Liver (tissue), 9 donors: Measurements from ENCODE around the gene SAC3D1. TPM values are rescaled to one million over a fixed set of nuclear protein-coding genes. Genes with fewer than 3 reads are reported as not detected.

ENCODE experiments used
- DNase-seq: peaks from one replicate; pipeline ENCODE4 v3.0.0-alpha.2; 2017; ENCODE audit warnings: low spot score
- H3K27ac ChIP-seq, 2 donors: one replicate each; pipeline ENCODE4 v1.7.0; 2013; ENCODE audit warnings: inconsistent platforms in 2 of 2, low read length in 2 of 2, control low read depth in 1 of 2, low read depth in 1 of 2, mild to moderate bottlenecking in 1 of 2
- H3K27me3 ChIP-seq, 4 donors: one replicate each; pipeline versions ENCODE4 v1.6.1 to v1.7.0; 2013; ENCODE audit warnings: low read length in 3 of 4, inconsistent platforms in 1 of 4, mild to moderate bottlenecking in 1 of 4, moderate library complexity in 1 of 4; ENCODE audit not compliant: control insufficient read depth in 4 of 4, insufficient read depth in 4 of 4
- H3K36me3 ChIP-seq, 4 donors: one replicate each; pipeline versions ENCODE4 v1.6.1 to v1.7.0; 2013; ENCODE audit warnings: low read length in 3 of 4, mild to moderate bottlenecking in 3 of 4, low read depth in 1 of 4, moderate library complexity in 1 of 4; ENCODE audit not compliant: control insufficient read depth in 4 of 4, insufficient read depth in 3 of 4
- H3K4me1 ChIP-seq, 4 donors: one replicate each; pipeline versions ENCODE4 v1.6.1 to v1.7.0; 2013; ENCODE audit warnings: low read length in 3 of 4, mild to moderate bottlenecking in 3 of 4, moderate library complexity in 1 of 4; ENCODE audit not compliant: control insufficient read depth in 4 of 4, insufficient read depth in 4 of 4
- H3K4me3 ChIP-seq, 3 donors: one replicate each; pipeline versions ENCODE4 v1.6.1 to v1.7.0; 2013; ENCODE audit warnings: low read length in 3 of 3, control low read depth in 1 of 3, low read depth in 1 of 3, mild to moderate bottlenecking in 1 of 3
- H3K9ac ChIP-seq, 2 donors: one replicate each; pipeline ENCODE4 v1.7.0; 2013; ENCODE audit warnings: low read length in 2 of 2, mild to moderate bottlenecking in 2 of 2, moderate library complexity in 2 of 2, control low read depth in 1 of 2, low read depth in 1 of 2
- H3K9me3 ChIP-seq, 4 donors: one replicate each; pipeline versions ENCODE4 v1.6.1 to v1.7.0; 2013; ENCODE audit warnings: low read length in 3 of 4; ENCODE audit not compliant: control insufficient read depth in 4 of 4
- EGR1 ChIP-seq, 2 donors: IDR thresholded peaks; 2 replicates each; pipeline ENCODE4 v1.6.1; 2016 to 2018; ENCODE audit warnings: antibody characterized with exemption in 2 of 2, low read depth in 2 of 2
- FOXA1 ChIP-seq: IDR thresholded peaks from 2 replicates; pipeline ENCODE4 v1.6.1; 2016; ENCODE audit warnings: antibody characterized with exemption
- GABPA ChIP-seq, 2 donors: IDR thresholded peaks in 1 of 2; conservative IDR thresholded peaks in 1 of 2; 2 replicates each; pipeline ENCODE4 v1.6.1; 2016; ENCODE audit warnings: antibody characterized with exemption in 2 of 2, mild to moderate bottlenecking in 1 of 2, moderate library complexity in 1 of 2
- HNF4A ChIP-seq, 2 donors: conservative IDR thresholded peaks; 2 replicates each; pipeline ENCODE4 v1.6.1; 2016; ENCODE audit warnings: antibody characterized with exemption in 2 of 2, mild to moderate bottlenecking in 2 of 2
- HNF4G ChIP-seq: IDR thresholded peaks from 2 replicates; pipeline ENCODE4 v1.6.1; 2016; ENCODE audit warnings: antibody characterized with exemption
- JUND ChIP-seq, 2 donors: IDR thresholded peaks; 2 replicates each; pipeline ENCODE4 v1.6.1; 2016; ENCODE audit warnings: antibody characterized with exemption in 2 of 2
- NR2F2 ChIP-seq: IDR thresholded peaks from 2 replicates; pipeline ENCODE4 v1.6.1; 2016; ENCODE audit warnings: antibody characterized with exemption
- RAD21 ChIP-seq, 2 donors: IDR thresholded peaks; 2 replicates each; pipeline ENCODE4 v1.6.1; 2016; ENCODE audit warnings: antibody characterized with exemption in 2 of 2, mild to moderate bottlenecking in 2 of 2
- RXRA ChIP-seq, 2 donors: IDR thresholded peaks; 2 replicates each; pipeline ENCODE4 v1.6.1; 2017 to 2018; ENCODE audit warnings: antibody characterized with exemption in 2 of 2, mild to moderate bottlenecking in 1 of 2
- SP1 ChIP-seq: IDR thresholded peaks from 2 replicates; pipeline ENCODE4 v1.6.1; 2018; ENCODE audit warnings: antibody characterized with exemption, mild to moderate bottlenecking
- TAF1 ChIP-seq: conservative IDR thresholded peaks from 2 replicates; pipeline ENCODE4 v1.6.1; 2016; ENCODE audit warnings: antibody characterized with exemption, mild to moderate bottlenecking
- YY1 ChIP-seq: IDR thresholded peaks from 2 replicates; pipeline ENCODE4 v1.6.1; 2016; ENCODE audit warnings: antibody characterized with exemption, mild to moderate bottlenecking
- WGBS: extraction: QIAGEN DNeasy Blood & Tissue Kit; methylation state at CpG from one replicate; pipeline ENCODE4 v1.1.7; 2013; 5-methylcytosine and 5-hydroxymethylcytosine counted together
- polyA plus RNA-seq, 2 donors: library from polyadenylated mRNA; stranded (reverse) in 1 of 2; unstranded in 1 of 2; fragments of 200-250 nt in 1 of 2; fragments of >200 nt in 1 of 2; fragmentation: Nextera tagmentation in 1 of 2; extraction: Ambion mirVana in 1 of 2; gene quantifications; one replicate each; pipeline versions ENCODE4 v1.2.1 to v1.2.3, GENCODE V29; 2013 to 2015
- total RNA-seq, 2 donors: library from RNA; depleted of rRNA; stranded (reverse); fragments of >200 nt; gene quantifications; one replicate each; pipeline ENCODE4 v1.2.3, GENCODE V29; 2014
- TF ChIP-seq, protein P1 (sequence below): fragments of 150-350 bp; IDR thresholded peaks from 2 replicates; pipeline ENCODE4 v1.5.1; 2017; ENCODE audit warnings: improper control_type of control experiment, low read depth, low read length; ENCODE audit not compliant: missing input control
- TF ChIP-seq, protein P2 (sequence below): IDR thresholded peaks from 2 replicates; pipeline ENCODE4 v1.6.1; 2016; ENCODE audit warnings: antibody characterized with exemption
- TF ChIP-seq, protein P3 (sequence below): IDR thresholded peaks from 2 replicates; pipeline ENCODE4 v1.6.1; 2016; ENCODE audit warnings: antibody characterized with exemption, mild to moderate bottlenecking
- TF ChIP-seq, protein P4 (sequence below): IDR thresholded peaks from 2 replicates; pipeline ENCODE4 v1.6.1; 2016; ENCODE audit warnings: antibody characterized with exemption
- donor health status: healthy.
- donor health status: healthy.
- donor health status: healthy.
- donor health status: healthy.
- donor health status: healthy.

The SAC3D1 gene
- total and polyA plus RNA-seq, 4 donors, result 3.8 to 7.9 (median 6.8) TPM

DNA sequence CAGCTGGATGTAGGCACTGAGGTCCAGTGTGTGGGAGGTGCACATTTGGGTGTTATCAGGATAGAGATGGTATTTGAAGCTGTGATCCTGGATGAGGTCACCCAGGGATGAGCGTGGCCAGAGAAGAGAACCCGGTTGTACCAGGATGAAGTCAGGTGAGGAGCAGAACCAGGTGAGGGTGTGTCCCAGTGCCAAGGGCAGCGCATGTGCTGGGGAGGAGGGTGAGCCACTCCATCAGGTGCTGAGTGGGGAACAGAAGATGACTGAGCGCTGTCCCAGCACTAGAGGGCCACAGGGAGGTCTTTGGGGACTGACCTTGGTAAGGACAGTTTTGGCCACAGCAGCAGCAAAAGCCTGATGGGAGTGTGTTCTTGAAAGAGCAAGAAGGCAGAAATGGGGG is 24.3 kb upstream of the SAC3D1 start (continued):
- TF ChIP-seq, protein P1, sequence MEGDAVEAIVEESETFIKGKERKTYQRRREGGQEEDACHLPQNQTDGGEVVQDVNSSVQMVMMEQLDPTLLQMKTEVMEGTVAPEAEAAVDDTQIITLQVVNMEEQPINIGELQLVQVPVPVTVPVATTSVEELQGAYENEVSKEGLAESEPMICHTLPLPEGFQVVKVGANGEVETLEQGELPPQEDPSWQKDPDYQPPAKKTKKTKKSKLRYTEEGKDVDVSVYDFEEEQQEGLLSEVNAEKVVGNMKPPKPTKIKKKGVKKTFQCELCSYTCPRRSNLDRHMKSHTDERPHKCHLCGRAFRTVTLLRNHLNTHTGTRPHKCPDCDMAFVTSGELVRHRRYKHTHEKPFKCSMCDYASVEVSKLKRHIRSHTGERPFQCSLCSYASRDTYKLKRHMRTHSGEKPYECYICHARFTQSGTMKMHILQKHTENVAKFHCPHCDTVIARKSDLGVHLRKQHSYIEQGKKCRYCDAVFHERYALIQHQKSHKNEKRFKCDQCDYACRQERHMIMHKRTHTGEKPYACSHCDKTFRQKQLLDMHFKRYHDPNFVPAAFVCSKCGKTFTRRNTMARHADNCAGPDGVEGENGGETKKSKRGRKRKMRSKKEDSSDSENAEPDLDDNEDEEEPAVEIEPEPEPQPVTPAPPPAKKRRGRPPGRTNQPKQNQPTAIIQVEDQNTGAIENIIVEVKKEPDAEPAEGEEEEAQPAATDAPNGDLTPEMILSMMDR, result no peak
- TF ChIP-seq HNF4A (conservative IDR thresholded peaks at IDR 0.05), result no peak
- no peak for TF ChIP-seq SP1
- TF ChIP-seq FOXA1, result no peak
- TF ChIP-seq RXRA (IDR thresholded peaks at IDR 0.05), result no peak

DNA sequence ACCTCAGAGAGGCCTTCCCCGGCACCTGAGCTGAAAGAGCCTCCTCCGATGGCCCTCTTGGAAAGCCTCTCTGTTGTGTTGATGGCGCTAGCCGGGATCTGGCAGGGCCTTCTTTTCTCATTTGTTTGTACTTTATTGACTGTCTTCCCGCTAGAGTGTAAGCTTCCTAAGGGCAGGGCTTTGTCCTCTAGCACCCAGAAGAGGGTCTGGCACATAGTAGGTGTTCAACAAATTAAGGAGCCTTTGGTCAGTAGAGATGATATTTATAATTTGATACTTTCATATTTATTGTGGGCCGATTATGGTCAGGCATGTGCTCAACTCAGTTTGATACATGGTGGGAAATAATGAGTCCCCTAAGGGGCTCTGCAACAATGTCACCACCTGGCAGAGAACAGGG is 23.1 kb upstream of the SAC3D1 start:
- no peak for DNase-seq
- WGBS, result 97% methylated on average over 6 of the region's 6 CpGs
- Histone ChIP-seq H3K4me3 (no peak overlapping the region), H3K9me3 (no peaks in the 10 kb centered on the region), H3K27ac (no peak overlapping the region), H3K36me3 (peaks cover 2 to 7% (median 2%) of the 10 kb centered on the region in 4 donors), H3K9ac (no peak overlapping the region), H3K4me1 (peaks cover 0 to 16% (median 10%) of the 10 kb centered on the region in 4 donors), H3K27me3 (no peaks in the 10 kb centered on the region)
- no peak for TF ChIP-seq GABPA (IDR thresholded peaks at IDR 0.05 in 1 of 2, conservative IDR thresholded peaks at IDR 0.05 in 1 of 2)
- no peak for TF ChIP-seq HNF4G
- no peak for TF ChIP-seq JUND (IDR thresholded peaks at IDR 0.05)
- TF ChIP-seq, protein P2, sequence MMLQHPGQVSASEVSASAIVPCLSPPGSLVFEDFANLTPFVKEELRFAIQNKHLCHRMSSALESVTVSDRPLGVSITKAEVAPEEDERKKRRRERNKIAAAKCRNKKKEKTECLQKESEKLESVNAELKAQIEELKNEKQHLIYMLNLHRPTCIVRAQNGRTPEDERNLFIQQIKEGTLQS, result no peak
- TF ChIP-seq RAD21 (IDR thresholded peaks at IDR 0.05), result no peak
- TF ChIP-seq, protein P1, result no peak
- TF ChIP-seq FOXA1, result no peak
- no peak for TF ChIP-seq RXRA (IDR thresholded peaks at IDR 0.05)
- TF ChIP-seq, protein P3, sequence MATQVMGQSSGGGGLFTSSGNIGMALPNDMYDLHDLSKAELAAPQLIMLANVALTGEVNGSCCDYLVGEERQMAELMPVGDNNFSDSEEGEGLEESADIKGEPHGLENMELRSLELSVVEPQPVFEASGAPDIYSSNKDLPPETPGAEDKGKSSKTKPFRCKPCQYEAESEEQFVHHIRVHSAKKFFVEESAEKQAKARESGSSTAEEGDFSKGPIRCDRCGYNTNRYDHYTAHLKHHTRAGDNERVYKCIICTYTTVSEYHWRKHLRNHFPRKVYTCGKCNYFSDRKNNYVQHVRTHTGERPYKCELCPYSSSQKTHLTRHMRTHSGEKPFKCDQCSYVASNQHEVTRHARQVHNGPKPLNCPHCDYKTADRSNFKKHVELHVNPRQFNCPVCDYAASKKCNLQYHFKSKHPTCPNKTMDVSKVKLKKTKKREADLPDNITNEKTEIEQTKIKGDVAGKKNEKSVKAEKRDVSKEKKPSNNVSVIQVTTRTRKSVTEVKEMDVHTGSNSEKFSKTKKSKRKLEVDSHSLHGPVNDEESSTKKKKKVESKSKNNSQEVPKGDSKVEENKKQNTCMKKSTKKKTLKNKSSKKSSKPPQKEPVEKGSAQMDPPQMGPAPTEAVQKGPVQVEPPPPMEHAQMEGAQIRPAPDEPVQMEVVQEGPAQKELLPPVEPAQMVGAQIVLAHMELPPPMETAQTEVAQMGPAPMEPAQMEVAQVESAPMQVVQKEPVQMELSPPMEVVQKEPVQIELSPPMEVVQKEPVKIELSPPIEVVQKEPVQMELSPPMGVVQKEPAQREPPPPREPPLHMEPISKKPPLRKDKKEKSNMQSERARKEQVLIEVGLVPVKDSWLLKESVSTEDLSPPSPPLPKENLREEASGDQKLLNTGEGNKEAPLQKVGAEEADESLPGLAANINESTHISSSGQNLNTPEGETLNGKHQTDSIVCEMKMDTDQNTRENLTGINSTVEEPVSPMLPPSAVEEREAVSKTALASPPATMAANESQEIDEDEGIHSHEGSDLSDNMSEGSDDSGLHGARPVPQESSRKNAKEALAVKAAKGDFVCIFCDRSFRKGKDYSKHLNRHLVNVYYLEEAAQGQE, result no peak
- no peak for TF ChIP-seq HNF4A (conservative IDR thresholded peaks at IDR 0.05)
- no peak for TF ChIP-seq NR2F2
- TF ChIP-seq YY1, result no peak
- TF ChIP-seq, protein P4, sequence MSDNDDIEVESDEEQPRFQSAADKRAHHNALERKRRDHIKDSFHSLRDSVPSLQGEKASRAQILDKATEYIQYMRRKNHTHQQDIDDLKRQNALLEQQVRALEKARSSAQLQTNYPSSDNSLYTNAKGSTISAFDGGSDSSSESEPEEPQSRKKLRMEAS, result no peak
- no peak for TF ChIP-seq EGR1 (IDR thresholded peaks at IDR 0.05; ENCODE audit: low read depth in 2 of 2)
- no peak for TF ChIP-seq TAF1
